ENCODE data around the gene ATP6V0B. TPM values are rescaled to one million over a fixed set of nuclear protein-coding genes. Genes with fewer than 3 reads are reported as not detected.
A peak's percentile ranks its signal among the peaks of the same experiment; 100 is the strongest.

The ATP6V0B gene
- total and polyA plus RNA-seq, 2 of the 8 experiments (the other 6 are each of a cell fraction or from before 2014, with no cell fraction given) = 105 to 308 TPM

DNA sequence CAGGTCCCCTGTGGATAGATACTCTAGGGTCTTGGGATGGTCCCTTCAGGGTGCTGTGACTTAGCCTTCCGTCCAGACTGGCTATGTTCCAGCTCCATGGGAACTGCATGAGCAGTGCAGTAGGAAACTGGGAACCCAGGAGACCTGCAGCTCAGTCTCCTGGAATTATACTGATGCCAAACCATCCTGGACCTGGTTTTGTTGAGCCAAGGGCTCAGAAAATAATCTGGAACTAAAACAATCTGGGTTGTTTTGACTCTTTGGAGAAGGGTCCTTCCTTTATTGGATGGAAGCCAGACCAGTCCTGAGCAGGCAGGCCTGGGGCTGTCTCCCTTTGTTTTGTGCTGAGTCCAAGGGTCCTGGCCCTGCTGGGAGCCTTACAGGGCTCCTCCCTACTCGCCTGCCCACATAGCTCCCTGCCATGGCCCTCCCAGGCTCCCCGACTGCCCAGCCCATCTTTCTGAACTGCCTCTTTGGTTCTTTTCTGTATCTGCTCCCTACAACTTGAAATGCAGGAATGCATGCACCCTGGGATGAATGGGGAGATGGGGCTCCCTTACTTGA lies 26.8 kb upstream of the ATP6V0B start:
- Histone ChIP-seq H4K5ac (ENCODE audit: insufficient read length, low read depth, low read length) (no peak overlapping the region), H3K18ac (ENCODE audit: extremely low read depth, low read length) (no peak overlapping the region), H2BK5ac (ENCODE audit: low read depth, low read length) (no peak overlapping the region), H3K36me3 (ENCODE audit: control insufficient read depth in 2 of 4, insufficient read depth in 4 of 4, low read length in 3 of 4) (no peaks in the 10 kb centered on the region; a peak in 1 of 8 replicates), H3K27ac (ENCODE audit: low read depth, low read length) (no peak overlapping the region), H3K4me2 (ENCODE audit: insufficient read depth in 1 of 2, low read depth in 2 of 2, low read length in 2 of 2) (peak overlapping the region; percentile 66 to 98), H3K4me1 (replicated peaks in 1 of 4; ENCODE audit: control insufficient read depth in 3 of 4, insufficient read depth in 4 of 4, low read length in 3 of 4) (peaks cover 0 to 13% (median 4%) of the 10 kb centered on the region in 4 experiments; a peak in 5 of 7 replicates), H3K79me1 (ENCODE audit: low read depth, low read length) (peaks cover 3% of the 10 kb centered on the region; the same call in 1 of the 2 replicates), H4K20me1 (replicated peaks in 1 of 2; ENCODE audit: control insufficient read depth in 1 of 2, insufficient read depth in 2 of 2, low read length in 2 of 2) (peaks cover 0 to 4% of the 10 kb centered on the region in 2 experiments), H3K9me3 (ENCODE audit: insufficient read depth in 2 of 2, low read depth in 1 of 2, low read length in 1 of 2) (no peaks in the 10 kb centered on the region), H4K8ac (ENCODE audit: extremely low read depth, insufficient read depth, low read length) (no peak overlapping the region), H3K23me2 (ENCODE audit: low read depth, low read length) (peaks cover 3% of the 10 kb centered on the region; the same call in 1 of the 2 replicates), H2AK5ac (ENCODE audit: low read depth, low read length) (no peak overlapping the region), H4K91ac (replicated peaks; ENCODE audit: insufficient read length, low read length) (no peak overlapping the region), H3K56ac (replicated peaks; ENCODE audit: insufficient read length, low read depth, low read length) (no peak overlapping the region), H3K23ac (ENCODE audit: insufficient read length) (no peak overlapping the region), H2BK20ac (ENCODE audit: low read length) (no peak overlapping the region), H2BK15ac (ENCODE audit: low read length) (no peak overlapping the region), H3K79me2 (ENCODE audit: control insufficient read depth in 1 of 2, insufficient read depth in 2 of 2, low read length in 2 of 2) (no peaks in the 10 kb centered on the region), H3K14ac (ENCODE audit: insufficient read length) (no peak overlapping the region), H3K4me3 (ENCODE audit: extremely low read depth in 1 of 4, insufficient read depth in 2 of 4, low read depth in 3 of 4, low read length in 4 of 4) (peak overlapping the region; percentile 44 to 90 (median 76); a peak in 6 of 8 replicates), H3K4ac (replicated peaks; ENCODE audit: insufficient read length, low read depth, low read length) (no peak overlapping the region), H2AFZ (ENCODE audit: low read length) (no peak overlapping the region), H3K27me3 (replicated peaks in 1 of 4; ENCODE audit: control insufficient read depth in 3 of 4, extremely low read depth in 1 of 4, insufficient read depth in 3 of 4, low read length in 3 of 4) (no peaks in the 10 kb centered on the region), H3K9ac (replicated peaks in 1 of 4; ENCODE audit: extremely low read depth in 1 of 4, low read depth in 3 of 4, low read length in 3 of 4) (no peak overlapping the region), H2BK12ac (ENCODE audit: low read depth, low read length) (no peak overlapping the region), H2BK120ac (replicated peaks; ENCODE audit: low read depth, low read length) (no peak overlapping the region)
- ChIA-PET CTCF (ENCODE audit: partially characterized antibody) (interaction anchor here (0.8 to 10.8 kb wide), 10 partner anchors 11 to 548 kb away, joined by 3 to 151 read pairs (median 7); partner anchors contain the start of genes ARTN and DPH2), POLR2A (ENCODE audit: partially characterized antibody) (interaction anchor here (1.1 to 6.8 kb wide), 7 partner anchors 11 to 180 kb away, joined by 3 to 29 read pairs (median 4); partner anchors contain the start of genes ATP6V0B, B4GALT2 and DPH2)
- no peak for TF ChIP-seq ATF3 (IDR thresholded peaks at IDR 0.05; ENCODE audit: insufficient read depth, low read depth, low read length)
- TF ChIP-seq GTF2F1 (IDR thresholded peaks at IDR 0.05; ENCODE audit: borderline replicate concordance, low read depth, low read length) = no peak
- TF ChIP-seq CHD2 (IDR thresholded peaks at IDR 0.05; ENCODE audit: low read length) = no peak
- no peak for FAIRE-seq
- 88% methylated on average over 2 of the region's 3 CpGs; no CpG with 5 or more reads in 1 of the 2 experiments for WGBS, 2 experiments (ENCODE audit: extremely low coverage in 1 of 2, insufficient coverage in 1 of 2, insufficient read length in 1 of 2, insufficient replicate concordance in 2 of 2, low coverage in 1 of 2, low lambda C conversion rate in 2 of 2, missing lambda C conversion rate in 1 of 2)
- no peak for DNase-seq (ENCODE audit: low read depth in 1 of 2, low spot score in 2 of 2)
